ENCODE data around the gene KRTAP19-4. TPM values are rescaled to one million over a fixed set of nuclear protein-coding genes. Genes with fewer than 3 reads are reported as not detected.

The KRTAP19-4 gene, protein sequence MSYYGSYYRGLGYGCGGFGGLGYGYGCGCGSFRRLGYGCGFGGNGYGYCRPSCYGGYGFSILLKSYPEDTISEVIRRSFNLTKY
- total RNA-seq (not detected in 2 replicates), polyA plus RNA-seq (not detected in 2 replicates), polyA minus RNA-seq (not detected in 2 replicates)
- not detected for total RNA-seq (2013)

DNA sequence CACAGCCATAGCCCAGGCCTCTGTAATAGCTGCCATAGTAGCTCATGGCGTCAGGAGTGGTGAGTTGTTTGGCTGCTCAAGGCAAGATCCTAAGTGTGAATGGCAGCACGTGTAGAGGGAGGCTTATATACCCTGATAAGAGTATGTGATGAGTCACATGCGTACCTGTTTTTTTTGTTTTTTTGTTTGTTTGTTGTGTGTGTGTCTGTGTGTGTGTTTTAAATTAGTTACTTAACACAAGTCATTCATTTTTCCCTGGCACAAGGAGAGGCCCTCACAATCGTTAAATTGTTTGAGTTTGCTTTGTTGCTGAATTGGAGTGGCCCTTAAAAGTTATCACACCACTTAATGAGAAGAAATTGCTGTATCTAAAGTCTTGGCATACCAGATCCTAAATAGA is at the start of gene KRTAP19-4:
Gene KRTAP19-4, minus strand, starts transcription at position 101 of the 400 bp plus-strand sequence. Its CDS starts 55 bp downstream, at position 46.
- Histone ChIP-seq H3K4me2 (replicated peaks; ENCODE audit: low read depth, low read length, poor library complexity, severe bottlenecking) (no peak within 1 kb of the TSS), H2AFZ (ENCODE audit: insufficient read depth, low read depth, low read length, poor library complexity, severe bottlenecking) (no peak within 1 kb of the TSS), H3K27ac (ENCODE audit: low read length in 2 of 2) (no peak within 1 kb of the TSS), H3K4me1 (ENCODE audit: control insufficient read depth in 2 of 2, insufficient read depth in 2 of 2, low read length in 2 of 2) (no peaks in the 10 kb centered on the region), H3K27me3 (replicated peaks in 1 of 4; ENCODE audit: control extremely low read depth in 1 of 4, control insufficient read depth in 3 of 4, insufficient read depth in 4 of 4, low read length in 3 of 4) (no peaks in the 10 kb centered on the region), H3K4me3 (ENCODE audit: control extremely low read depth in 1 of 5, extremely low read depth in 1 of 5, insufficient read depth in 1 of 5, low read depth in 2 of 5, low read length in 4 of 5) (no peak within 1 kb of the TSS), H3K9me3 (ENCODE audit: control extremely low read depth in 1 of 3, control insufficient read depth in 2 of 3, insufficient read depth in 1 of 3, low read length in 2 of 3) (peaks cover 0 to 9% (median 0%) of the 10 kb centered on the region in 3 donors), H3K79me2 (ENCODE audit: control insufficient read depth, insufficient read depth, low read length) (no peaks in the 10 kb centered on the region), H3K36me3 (replicated peaks in 1 of 2; ENCODE audit: control extremely low read depth in 1 of 2, control insufficient read depth in 1 of 2, extremely low read depth in 1 of 2, insufficient read depth in 2 of 2, low read length in 1 of 2) (no peaks in the 10 kb centered on the region), H4K20me1 (ENCODE audit: control insufficient read depth, insufficient read depth, low read length, poor library complexity, severe bottlenecking) (no peaks in the 10 kb centered on the region), H3K9ac (ENCODE audit: low read length) (no peak within 1 kb of the TSS)
- H3K27ac Mint-ChIP-seq = no peak within 1 kb of the TSS
- no peak within 1 kb of the TSS for H3K4me3 Mint-ChIP-seq
- WGBS (ENCODE audit: insufficient coverage) = no CpG with 5 or more reads among the region's 4 CpGs
- no peaks in the 10 kb centered on the region for H3K27me3 Mint-ChIP-seq
- TF ChIP-seq EZH2 (IDR thresholded peaks at IDR 0.05; ENCODE audit: borderline replicate concordance, insufficient read depth, low read depth, low read length, poor library complexity, severe bottlenecking) = no peak
- TF ChIP-seq, protein P1, sequence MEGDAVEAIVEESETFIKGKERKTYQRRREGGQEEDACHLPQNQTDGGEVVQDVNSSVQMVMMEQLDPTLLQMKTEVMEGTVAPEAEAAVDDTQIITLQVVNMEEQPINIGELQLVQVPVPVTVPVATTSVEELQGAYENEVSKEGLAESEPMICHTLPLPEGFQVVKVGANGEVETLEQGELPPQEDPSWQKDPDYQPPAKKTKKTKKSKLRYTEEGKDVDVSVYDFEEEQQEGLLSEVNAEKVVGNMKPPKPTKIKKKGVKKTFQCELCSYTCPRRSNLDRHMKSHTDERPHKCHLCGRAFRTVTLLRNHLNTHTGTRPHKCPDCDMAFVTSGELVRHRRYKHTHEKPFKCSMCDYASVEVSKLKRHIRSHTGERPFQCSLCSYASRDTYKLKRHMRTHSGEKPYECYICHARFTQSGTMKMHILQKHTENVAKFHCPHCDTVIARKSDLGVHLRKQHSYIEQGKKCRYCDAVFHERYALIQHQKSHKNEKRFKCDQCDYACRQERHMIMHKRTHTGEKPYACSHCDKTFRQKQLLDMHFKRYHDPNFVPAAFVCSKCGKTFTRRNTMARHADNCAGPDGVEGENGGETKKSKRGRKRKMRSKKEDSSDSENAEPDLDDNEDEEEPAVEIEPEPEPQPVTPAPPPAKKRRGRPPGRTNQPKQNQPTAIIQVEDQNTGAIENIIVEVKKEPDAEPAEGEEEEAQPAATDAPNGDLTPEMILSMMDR (IDR thresholded peaks at IDR 0.05) = no peak
- ChIA-PET POLR2A (no interaction called here), CTCF (no interaction called here)
- ATAC-seq (ENCODE audit: low read depth) = no peak
- H3K9me3 Mint-ChIP-seq (ENCODE audit: insufficient read depth) = no peaks in the 10 kb centered on the region
- H3K4me1 Mint-ChIP-seq = no peaks in the 10 kb centered on the region
- intact Hi-C loops (cut with micrococcal nuclease) = no loop called here
- no peak for DNase-seq

DNA sequence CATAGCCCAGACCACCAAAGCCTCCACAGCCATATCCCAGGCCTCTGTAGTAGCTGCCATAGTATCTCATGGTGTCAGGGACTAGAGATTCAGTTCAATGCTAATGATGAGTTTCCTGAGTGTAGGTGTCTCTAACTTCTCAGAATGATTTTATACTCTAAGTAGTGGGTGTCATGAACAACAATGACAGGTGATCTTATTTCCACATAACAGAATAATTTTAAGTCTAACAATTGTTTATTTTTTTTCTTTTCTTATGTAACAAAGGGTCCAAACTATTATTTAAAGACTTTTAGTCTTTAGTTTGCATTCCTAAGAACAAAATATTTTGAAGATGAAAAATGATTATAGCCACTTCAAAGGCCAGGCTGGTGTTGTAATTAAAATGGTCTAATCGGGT is 44.8 kb upstream of the KRTAP19-4 start, which contains the start of gene KRTAP19-6:
Gene KRTAP19-6, minus strand, starts transcription at position 101 of the 400 bp plus-strand sequence. Its CDS starts 31 bp downstream, at position 70.
- H3K36me3 ChIP-seq (replicated peaks in 1 of 2; ENCODE audit: control extremely low read depth in 1 of 2, control insufficient read depth in 1 of 2, extremely low read depth in 1 of 2, insufficient read depth in 2 of 2, low read length in 1 of 2) = no peaks in the 10 kb centered on the region
- H2AFZ ChIP-seq (ENCODE audit: insufficient read depth, low read depth, low read length, poor library complexity, severe bottlenecking) = no peak within 1 kb of the TSS
- no peak within 1 kb of the TSS for H3K27ac ChIP-seq (ENCODE audit: low read length in 2 of 2)
- no peaks in the 10 kb centered on the region for H3K4me1 ChIP-seq (ENCODE audit: control insufficient read depth in 2 of 2, insufficient read depth in 2 of 2, low read length in 2 of 2)
- Mint-ChIP-seq H3K27ac (no peak within 1 kb of the TSS), H3K4me3 (no peak within 1 kb of the TSS), H3K9me3 (ENCODE audit: insufficient read depth) (peaks cover 6% of the 10 kb centered on the region), H3K27me3 (no peaks in the 10 kb centered on the region), H3K4me1 (no peaks in the 10 kb centered on the region)
- ChIA-PET CTCF (no interaction called here), POLR2A (no interaction called here)
- H4K20me1 ChIP-seq (ENCODE audit: control insufficient read depth, insufficient read depth, low read length, poor library complexity, severe bottlenecking) = no peaks in the 10 kb centered on the region
- no CpG with 5 or more reads among the region's 1 CpG for WGBS (ENCODE audit: insufficient coverage)
- no peak for ATAC-seq (ENCODE audit: low read depth)
- no peaks in the 10 kb centered on the region for H3K79me2 ChIP-seq (ENCODE audit: control insufficient read depth, insufficient read depth, low read length)
- H3K4me3 ChIP-seq (ENCODE audit: control extremely low read depth in 1 of 5, extremely low read depth in 1 of 5, insufficient read depth in 1 of 5, low read depth in 2 of 5, low read length in 4 of 5) = no peak within 1 kb of the TSS
- no peaks in the 10 kb centered on the region for H3K9me3 ChIP-seq (ENCODE audit: control extremely low read depth in 1 of 3, control insufficient read depth in 2 of 3, insufficient read depth in 1 of 3, low read length in 2 of 3)
- no peak for DNase-seq
- H3K27me3 ChIP-seq (replicated peaks in 1 of 4; ENCODE audit: control extremely low read depth in 1 of 4, control insufficient read depth in 3 of 4, insufficient read depth in 4 of 4, low read length in 3 of 4) = no peaks in the 10 kb centered on the region
- no peak for TF ChIP-seq EZH2 (IDR thresholded peaks at IDR 0.05; ENCODE audit: borderline replicate concordance, insufficient read depth, low read depth, low read length, poor library complexity, severe bottlenecking)
- TF ChIP-seq, protein P1 (IDR thresholded peaks at IDR 0.05) = no peak
- no peak within 1 kb of the TSS for H3K9ac ChIP-seq (ENCODE audit: low read length)
- H3K4me2 ChIP-seq (replicated peaks; ENCODE audit: low read depth, low read length, poor library complexity, severe bottlenecking) = no peak within 1 kb of the TSS
- intact Hi-C loops (cut with micrococcal nuclease) = no loop called here
